ENCODE results near the gene MYCBPAP. TPM values are rescaled to one million over a fixed set of nuclear protein-coding genes. Genes with fewer than 3 reads are reported as not detected.

Gene MYCBPAP
- total and polyA plus RNA-seq, 2 donors (not counting 3 experiments of a cell fraction or from before 2014, with no cell fraction given), result 0.40 to 0.66 TPM

- H4K20me1 ChIP-seq (replicated peaks; ENCODE audit: control insufficient read depth, extremely low read depth, insufficient read depth, low read length), result no peaks in the 10 kb centered on the region
- H3K27ac ChIP-seq (ENCODE audit: insufficient read depth, low read depth, low read length), result no peak overlapping the region
- H3K9me1 ChIP-seq (replicated peaks; ENCODE audit: control insufficient read depth, extremely low read depth, insufficient read depth, low read length), result no peaks in the 10 kb centered on the region
- H3K4me3 ChIP-seq (replicated peaks in 1 of 3; ENCODE audit: insufficient read depth in 1 of 3, low read depth in 1 of 3, low read length in 3 of 3), result no peak overlapping the region
- H3K27me3 ChIP-seq (ENCODE audit: control insufficient read depth in 2 of 2, insufficient read depth in 2 of 2, low read length in 2 of 2), result peaks cover 36 to 44% of the 10 kb centered on the region in 2 experiments
- CTCF ChIA-PET, result interaction anchor here (1.9 kb wide), 1 partner anchor 59 kb away, joined by 4 read pairs; no protein-coding TSS in a partner anchor
- peaks cover 7% of the 10 kb centered on the region for H3K4me1 ChIP-seq (ENCODE audit: control insufficient read depth, extremely low read depth, insufficient read depth, low read length)
- DNase-seq (ENCODE audit: low read depth, low spot score) (no peak), FAIRE-seq (no peak)
- intact Hi-C loops (cut with micrococcal nuclease) (no loop called here), dilution Hi-C loops (cut with MboI; ENCODE audit: extremely low pct_ligation_motif_present, low sequenced_read_pairs) (no loop called here)
- no peak overlapping the region for H3K9ac ChIP-seq (replicated peaks; ENCODE audit: extremely low read depth, insufficient read depth, low read length)
- H3K79me2 ChIP-seq (ENCODE audit: control insufficient read depth, insufficient read depth, low read length), result no peaks in the 10 kb centered on the region
- no peaks in the 10 kb centered on the region for H3K9me3 ChIP-seq (replicated peaks; ENCODE audit: control insufficient read depth, insufficient read depth, low read length)
- TF ChIP-seq JUN (IDR thresholded peaks at IDR 0.05; ENCODE audit: borderline replicate concordance, insufficient read depth, insufficient read length, low read depth) (no peak), POLR2AphosphoS5 (IDR thresholded peaks at IDR 0.05; ENCODE audit: insufficient read depth, low read depth, low read length) (no peak)
- TF ChIP-seq, protein P1, sequence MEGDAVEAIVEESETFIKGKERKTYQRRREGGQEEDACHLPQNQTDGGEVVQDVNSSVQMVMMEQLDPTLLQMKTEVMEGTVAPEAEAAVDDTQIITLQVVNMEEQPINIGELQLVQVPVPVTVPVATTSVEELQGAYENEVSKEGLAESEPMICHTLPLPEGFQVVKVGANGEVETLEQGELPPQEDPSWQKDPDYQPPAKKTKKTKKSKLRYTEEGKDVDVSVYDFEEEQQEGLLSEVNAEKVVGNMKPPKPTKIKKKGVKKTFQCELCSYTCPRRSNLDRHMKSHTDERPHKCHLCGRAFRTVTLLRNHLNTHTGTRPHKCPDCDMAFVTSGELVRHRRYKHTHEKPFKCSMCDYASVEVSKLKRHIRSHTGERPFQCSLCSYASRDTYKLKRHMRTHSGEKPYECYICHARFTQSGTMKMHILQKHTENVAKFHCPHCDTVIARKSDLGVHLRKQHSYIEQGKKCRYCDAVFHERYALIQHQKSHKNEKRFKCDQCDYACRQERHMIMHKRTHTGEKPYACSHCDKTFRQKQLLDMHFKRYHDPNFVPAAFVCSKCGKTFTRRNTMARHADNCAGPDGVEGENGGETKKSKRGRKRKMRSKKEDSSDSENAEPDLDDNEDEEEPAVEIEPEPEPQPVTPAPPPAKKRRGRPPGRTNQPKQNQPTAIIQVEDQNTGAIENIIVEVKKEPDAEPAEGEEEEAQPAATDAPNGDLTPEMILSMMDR (IDR thresholded peaks at IDR 0.05; ENCODE audit: extremely low read depth in 1 of 2, insufficient read depth in 1 of 2, low read depth in 1 of 2, low read length in 2 of 2), result no peak
- TF ChIP-seq, protein P2, sequence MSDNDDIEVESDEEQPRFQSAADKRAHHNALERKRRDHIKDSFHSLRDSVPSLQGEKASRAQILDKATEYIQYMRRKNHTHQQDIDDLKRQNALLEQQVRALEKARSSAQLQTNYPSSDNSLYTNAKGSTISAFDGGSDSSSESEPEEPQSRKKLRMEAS (IDR thresholded peaks at IDR 0.05; ENCODE audit: insufficient read depth, insufficient read length), result no peak
- POLR2A ChIA-PET, result no interaction called here
- H3K4me2 ChIP-seq (ENCODE audit: insufficient read depth, low read length), result no peak overlapping the region
- H3K36me3 ChIP-seq (ENCODE audit: control insufficient read depth in 2 of 2, extremely low read depth in 1 of 2, insufficient read depth in 2 of 2, low read length in 2 of 2), result peaks cover 0 to 3% of the 10 kb centered on the region in 2 experiments
- no TSS peak for BruUV-seq (replicated peaks)
- H2AFZ ChIP-seq (ENCODE audit: low read depth, low read length), result no peak overlapping the region
These were observed 50.3 kb downstream of the MYCBPAP start for GRCh38 chr17:50558581-50558940.

Data from endothelial cell of umbilical vein (primary cell).